ENCODE measurements around the gene AMDHD1.

AMDHD1 gene

GRCh38 chr12:96007729-96008128 lies 64.6 kb downstream of the AMDHD1 start:
- no peak for DNase-seq (ENCODE audit: low read depth in 1 of 2, low spot score in 1 of 2)
- TF ChIP-seq JUND (IDR thresholded peaks at IDR 0.05; ENCODE audit: low read depth) = no peak
- in situ Hi-C loops (cut with HindIII; ENCODE audit: low pct_unique_long_range_greater_than_20kb, low sequenced_read_pairs) = no loop called here

DNA sequence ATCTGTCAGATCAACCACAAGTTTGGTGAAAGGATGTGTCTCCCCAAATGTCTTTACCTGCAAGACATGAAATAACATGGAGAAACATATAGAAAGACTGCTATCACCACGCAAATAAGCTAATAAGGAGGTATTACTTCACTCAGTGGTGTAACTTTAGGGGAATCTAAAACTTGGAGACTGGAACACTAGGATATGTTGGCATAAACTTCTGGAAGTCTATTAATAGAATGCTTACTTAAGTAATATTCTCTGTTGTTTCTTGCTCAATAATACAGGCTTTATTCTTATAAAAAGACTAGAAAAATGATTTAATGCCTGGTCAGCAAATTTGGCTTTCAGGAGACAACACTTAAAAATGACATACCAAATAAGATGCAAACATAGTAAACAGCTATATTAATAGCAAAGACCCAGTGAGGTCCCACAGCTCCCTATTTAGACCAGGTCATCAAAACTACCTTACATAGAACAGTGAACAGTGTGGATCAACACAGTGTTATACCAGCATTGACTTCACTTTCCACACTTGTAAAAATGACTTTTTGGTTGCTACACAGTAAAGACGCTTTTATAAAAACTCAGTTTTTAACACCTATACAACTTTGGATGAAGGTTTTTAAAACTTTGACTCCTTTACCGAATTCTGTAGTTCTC lies 71.9 kb downstream of the AMDHD1 start:
- in situ Hi-C loops (cut with HindIII; ENCODE audit: low pct_unique_long_range_greater_than_20kb, low sequenced_read_pairs) = no loop called here
- no peak for TF ChIP-seq JUND (IDR thresholded peaks at IDR 0.05; ENCODE audit: low read depth)
- DNase-seq (ENCODE audit: low read depth in 1 of 2, low spot score in 1 of 2) = no peak

DNA sequence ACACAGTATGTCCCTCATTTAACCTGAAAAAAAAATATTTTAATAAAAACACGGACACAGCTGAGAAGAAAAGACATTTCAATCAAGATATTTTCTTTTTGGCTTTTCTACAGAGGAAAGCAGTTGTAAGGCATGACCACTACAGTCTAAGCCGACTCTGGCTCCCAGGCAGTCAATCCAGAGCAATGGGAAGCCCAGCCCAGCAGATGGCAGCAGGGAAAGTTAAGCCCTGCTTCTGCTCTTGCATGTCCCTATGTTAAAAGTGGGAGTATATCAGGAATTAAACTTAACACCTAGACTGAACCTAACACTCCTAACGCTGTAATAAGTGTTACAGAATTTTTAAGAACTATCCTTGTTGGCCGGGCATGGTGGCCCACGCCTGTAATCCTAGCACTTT lies 72.5 kb downstream of the AMDHD1 start:
- in situ Hi-C loops (cut with HindIII; ENCODE audit: low pct_unique_long_range_greater_than_20kb, low sequenced_read_pairs) = no loop called here
- TF ChIP-seq JUND (IDR thresholded peaks at IDR 0.05; ENCODE audit: low read depth) = no peak
- DNase-seq (ENCODE audit: low read depth in 1 of 2, low spot score in 1 of 2) = peak in 1 of 2 experiments; percentile 73
